Measurements from ENCODE around the gene VIPR2.

VIPR2 gene

GRCh38 chr7:159119026-159119741 is 25.5 kb downstream of the VIPR2 start:
- no peak for DNase-seq

GRCh38 chr7:159118623-159119022 is 26.0 kb downstream of the VIPR2 start:
- DNase-seq, result no peak

- DNase-seq, result no peak
Observed at GRCh38 chr7:159118197-159118595, 26.5 kb downstream of the VIPR2 start.

- no peak for DNase-seq
Observed at GRCh38 chr7:159117366-159118196, 27.1 kb downstream of the VIPR2 start.

GRCh38 chr7:159116581-159117339 is 27.9 kb downstream of the VIPR2 start:
- no peak for DNase-seq

GRCh38 chr7:159115601-159116501 is 28.8 kb downstream of the VIPR2 start:
- DNase-seq, result no peak

GRCh38 chr7:159114981-159115380 is 29.7 kb downstream of the VIPR2 start:
- DNase-seq, result no peak

- DNase-seq, result no peak
Observed at GRCh38 chr7:159114096-159114495, 30.6 kb downstream of the VIPR2 start.

GRCh38 chr7:159113056-159113455 is 31.6 kb downstream of the VIPR2 start:
- DNase-seq, result no peak

GRCh38 chr7:159112136-159113011 is 32.3 kb downstream of the VIPR2 start:
- no peak for DNase-seq

- no peak for DNase-seq
Observed at GRCh38 chr7:159109653-159110035, 35.0 kb downstream of the VIPR2 start.

GRCh38 chr7:159108941-159109652 is 35.6 kb downstream of the VIPR2 start:
- no peak for DNase-seq

GRCh38 chr7:159108491-159108890 is 36.2 kb downstream of the VIPR2 start:
- no peak for DNase-seq

- no peak for DNase-seq
Observed at GRCh38 chr7:159107161-159107892, 37.3 kb downstream of the VIPR2 start.

- no peak for DNase-seq
Observed at GRCh38 chr7:159105832-159106811, 38.5 kb downstream of the VIPR2 start.

GRCh38 chr7:159105066-159105780 is 39.4 kb downstream of the VIPR2 start:
- no peak for DNase-seq

- no peak for DNase-seq
Observed at GRCh38 chr7:159104188-159104920, 40.3 kb downstream of the VIPR2 start.

Measured in EL (cell line).